WERI-Rb-1 (cell line): ENCODE results near the gene CATSPER4.

Experiments used
- DNase-seq: peaks from one replicate; pipeline ENCODE4 v3.0.0-alpha.2; 2020
- H3K27ac ChIP-seq: fragments of 250-450 bp; sonication (Bioruptor Pico); 2 replicates; pipeline ENCODE4 v1.5.1; 2020; ENCODE audit warnings: mild to moderate bottlenecking, moderate library complexity
- H3K27me3 ChIP-seq: fragments of 250-450 bp; sonication (Bioruptor Pico); 2 replicates; pipeline ENCODE4 v1.5.1; 2021; ENCODE audit warnings: mild to moderate bottlenecking, low read depth, moderate library complexity; ENCODE audit not compliant: insufficient read depth, severe bottlenecking
- H3K36me3 ChIP-seq: fragments of 250-450 bp; sonication (Bioruptor Pico); 2 replicates; pipeline ENCODE4 v1.5.1; 2020; ENCODE audit warnings: mild to moderate bottlenecking, moderate library complexity
- H3K4me3 ChIP-seq: 2 replicates; pipeline ENCODE4 v1.5.1; 2011; ENCODE audit warnings: low read depth, mild to moderate bottlenecking, control low read depth, low read length
- H3K9me3 ChIP-seq: fragments of 250-450 bp; sonication (Bioruptor Pico); 2 replicates; pipeline ENCODE4 v1.5.1; 2021; ENCODE audit warnings: mild to moderate bottlenecking, moderate library complexity; ENCODE audit not compliant: severe bottlenecking
- CTCF ChIP-seq: IDR thresholded peaks from 2 replicates; pipeline ENCODE4 v1.5.1; 2011; ENCODE audit warnings: low read depth, mild to moderate bottlenecking, control low read depth, inconsistent platforms, low read length

Gene CATSPER4

GRCh38 chr1:26153966-26154532 is 36.4 kb upstream of the CATSPER4 start:
- H3K36me3 ChIP-seq = no peaks in the 10 kb centered on the region
- no peak for TF ChIP-seq CTCF
- H3K27me3 ChIP-seq = no peaks in the 10 kb centered on the region

GRCh38 chr1:26154750-26155149 is 35.7 kb upstream of the CATSPER4 start:
- Histone ChIP-seq H3K4me3 (no peak overlapping the region), H3K27ac (no peak overlapping the region), H3K9me3 (no peaks in the 10 kb centered on the region), H3K27me3 (no peaks in the 10 kb centered on the region), H3K36me3 (no peaks in the 10 kb centered on the region)
- no peak for DNase-seq
- TF ChIP-seq CTCF = no peak

More at GRCh38 chr1:26153966-26154532, 36.4 kb upstream of the CATSPER4 start:
- no peak for DNase-seq
- no peak overlapping the region for H3K27ac ChIP-seq
- H3K4me3 ChIP-seq = no peak overlapping the region
- H3K9me3 ChIP-seq = no peaks in the 10 kb centered on the region

GRCh38 chr1:26155370-26156284 is 34.8 kb upstream of the CATSPER4 start:
- H3K27me3 ChIP-seq = no peaks in the 10 kb centered on the region

GRCh38 chr1:26156285-26157038 is 33.9 kb upstream of the CATSPER4 start:
- TF ChIP-seq CTCF = no peak
- H3K27ac ChIP-seq = no peak overlapping the region
- H3K9me3 ChIP-seq = no peaks in the 10 kb centered on the region
- H3K36me3 ChIP-seq = no peaks in the 10 kb centered on the region
- no peaks in the 10 kb centered on the region for H3K27me3 ChIP-seq
- no peak overlapping the region for H3K4me3 ChIP-seq
- peak; percentile 59 for DNase-seq

More at GRCh38 chr1:26155370-26156284, 34.8 kb upstream of the CATSPER4 start:
- H3K4me3 ChIP-seq = no peak overlapping the region
- H3K27ac ChIP-seq = no peak overlapping the region
- TF ChIP-seq CTCF = no peak
- H3K36me3 ChIP-seq = no peaks in the 10 kb centered on the region
- no peaks in the 10 kb centered on the region for H3K9me3 ChIP-seq
- DNase-seq = no peak

GRCh38 chr1:26158271-26158907 is 32.0 kb upstream of the CATSPER4 start:
- Histone ChIP-seq H3K9me3 (no peaks in the 10 kb centered on the region), H3K36me3 (no peaks in the 10 kb centered on the region), H3K27me3 (no peaks in the 10 kb centered on the region), H3K27ac (no peak overlapping the region), H3K4me3 (no peak overlapping the region)
- TF ChIP-seq CTCF = no peak
- DNase-seq = no peak
